HepG2 (cell line): ENCODE data around the gene AQP12A.

Experiments used
- ARNTL ChIP-seq: sonication (generic); formaldehyde crosslinking; IDR thresholded peaks from 2 replicates; pipeline ENCODE4 v1.4.0; 2020; ENCODE audit warnings: mild to moderate bottlenecking, missing genetic modification reagents
- ASH2L ChIP-seq: fragments of 300-600, 200-600 bp; sonication (generic); IDR thresholded peaks from 2 replicates; pipeline ENCODE4 v1.7.0; 2017; ENCODE audit warnings: low read depth, mild to moderate bottlenecking, moderate library complexity, mixed read lengths, low read length; ENCODE audit not compliant: insufficient read length
- BHLHE40 ChIP-seq: IDR thresholded peaks from 2 replicates; pipeline ENCODE4 v1.6.1; 2011; ENCODE audit warnings: low read length, improper control_type of control experiment
- CEBPB ChIP-seq: IDR thresholded peaks from 2 replicates; pipeline ENCODE4 v1.6.1; 2011; ENCODE audit warnings: low read depth, low read length, improper control_type of control experiment, borderline replicate concordance
- CHD2 ChIP-seq: IDR thresholded peaks from 2 replicates; pipeline ENCODE4 v1.6.1; 2011; ENCODE audit warnings: low read depth, low read length, improper control_type of control experiment
- EZH2 ChIP-seq: conservative IDR thresholded peaks from 2 replicates; pipeline ENCODE4 v1.6.1; 2012; ENCODE audit warnings: mild to moderate bottlenecking, low read depth, low read length, moderate library complexity
- HNF4G ChIP-seq, 2 experiments: sonication (generic) in 1 of 2; formaldehyde crosslinking in 1 of 2; IDR thresholded peaks; 2 replicates each; pipeline versions ENCODE4 v1.4.0 to v1.6.1; 2011 to 2020; ENCODE audit warnings: borderline replicate concordance in 2 of 2, low read depth in 2 of 2, mild to moderate bottlenecking in 2 of 2, low read length in 1 of 2, missing genetic modification reagents in 1 of 2, moderate library complexity in 1 of 2
- JUND ChIP-seq: sonication (generic); formaldehyde crosslinking; IDR thresholded peaks from 2 replicates; pipeline ENCODE4 v1.8.0; 2022; ENCODE audit warnings: mild to moderate bottlenecking, missing genetic modification reagents
- SNRNP70 ChIP-seq: fragments of 200-400 bp; formaldehyde crosslinking; IDR thresholded peaks from 2 replicates; pipeline ENCODE4 v1.6.1; 2017; ENCODE audit warnings: mild to moderate bottlenecking, low read depth, low read length, moderate library complexity
- UBTF ChIP-seq: sonication (generic); formaldehyde crosslinking; IDR thresholded peaks from 2 replicates; pipeline ENCODE4 v1.4.0; 2020; ENCODE audit warnings: mild to moderate bottlenecking, missing genetic modification reagents
- ZC3H4 ChIP-seq: sonication (generic); formaldehyde crosslinking; IDR thresholded peaks from 2 replicates; pipeline ENCODE4 v1.4.0; 2020; ENCODE audit warnings: missing genetic modification reagents, borderline replicate concordance
- ZNF510 ChIP-seq: sonication (generic); formaldehyde crosslinking; IDR thresholded peaks from 2 replicates; pipeline ENCODE4 v1.4.0; 2020; ENCODE audit warnings: low read depth, mild to moderate bottlenecking, missing genetic modification reagents
- ZZZ3 ChIP-seq: sonication (generic); formaldehyde crosslinking; IDR thresholded peaks from 2 replicates; pipeline ENCODE4 v1.4.0; 2020; ENCODE audit warnings: missing genetic modification reagents, mild to moderate bottlenecking, borderline replicate concordance
- TF ChIP-seq, protein P1 (sequence below): sonication (generic); formaldehyde crosslinking; IDR thresholded peaks from 2 replicates; pipeline ENCODE4 v1.5.0; 2020; ENCODE audit warnings: mild to moderate bottlenecking, missing genetic modification reagents, moderate library complexity

DNA sequence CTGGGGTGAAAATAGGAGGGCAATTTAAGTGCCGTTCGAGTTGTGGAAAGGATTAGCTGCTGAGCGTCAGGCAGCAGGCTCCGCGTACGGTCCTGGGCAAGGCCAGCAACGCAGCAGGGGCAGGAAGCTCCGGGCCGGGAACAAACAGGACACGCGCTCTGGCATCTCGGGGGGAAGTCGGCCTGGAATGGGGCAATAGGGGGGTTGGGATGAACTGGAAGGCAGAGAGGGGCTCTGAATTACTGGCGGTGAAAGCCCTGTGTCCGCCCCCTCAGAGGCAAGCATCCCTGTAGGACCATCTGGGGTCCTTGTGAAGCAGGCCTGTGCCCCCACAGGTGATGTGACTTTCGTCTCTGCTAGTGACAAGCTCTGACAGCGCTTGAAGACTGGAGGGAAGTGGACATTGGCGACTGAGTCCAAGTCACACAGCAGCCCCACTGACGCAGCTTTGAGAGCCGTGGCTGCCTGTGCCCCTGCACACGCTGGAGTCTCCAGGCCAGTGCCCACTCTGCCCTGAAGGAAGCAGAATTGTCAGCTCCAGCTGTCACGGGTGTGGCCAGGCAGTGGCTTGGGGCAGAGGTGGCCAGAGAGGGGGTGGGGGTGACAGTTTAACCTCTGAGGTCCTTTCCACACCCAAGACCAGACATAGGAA, 44.0 kb upstream of the AQP12A start:
- TF ChIP-seq BHLHE40 = no peak
- no peak for TF ChIP-seq ZC3H4 (CRISPR knock-in tag)
- no peak for TF ChIP-seq ASH2L
- TF ChIP-seq, protein P1, sequence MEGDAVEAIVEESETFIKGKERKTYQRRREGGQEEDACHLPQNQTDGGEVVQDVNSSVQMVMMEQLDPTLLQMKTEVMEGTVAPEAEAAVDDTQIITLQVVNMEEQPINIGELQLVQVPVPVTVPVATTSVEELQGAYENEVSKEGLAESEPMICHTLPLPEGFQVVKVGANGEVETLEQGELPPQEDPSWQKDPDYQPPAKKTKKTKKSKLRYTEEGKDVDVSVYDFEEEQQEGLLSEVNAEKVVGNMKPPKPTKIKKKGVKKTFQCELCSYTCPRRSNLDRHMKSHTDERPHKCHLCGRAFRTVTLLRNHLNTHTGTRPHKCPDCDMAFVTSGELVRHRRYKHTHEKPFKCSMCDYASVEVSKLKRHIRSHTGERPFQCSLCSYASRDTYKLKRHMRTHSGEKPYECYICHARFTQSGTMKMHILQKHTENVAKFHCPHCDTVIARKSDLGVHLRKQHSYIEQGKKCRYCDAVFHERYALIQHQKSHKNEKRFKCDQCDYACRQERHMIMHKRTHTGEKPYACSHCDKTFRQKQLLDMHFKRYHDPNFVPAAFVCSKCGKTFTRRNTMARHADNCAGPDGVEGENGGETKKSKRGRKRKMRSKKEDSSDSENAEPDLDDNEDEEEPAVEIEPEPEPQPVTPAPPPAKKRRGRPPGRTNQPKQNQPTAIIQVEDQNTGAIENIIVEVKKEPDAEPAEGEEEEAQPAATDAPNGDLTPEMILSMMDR (CRISPR knock-in tag) = no peak
- TF ChIP-seq UBTF (CRISPR knock-in tag) = no peak
- no peak for TF ChIP-seq ARNTL (CRISPR knock-in tag)
- TF ChIP-seq CEBPB = no peak
- no peak for TF ChIP-seq HNF4G (IDR thresholded peaks at IDR 0.05; ENCODE audit: borderline replicate concordance, low read depth, low read length)
- TF ChIP-seq HNF4G (CRISPR knock-in tag; IDR thresholded peaks at IDR 0.05; ENCODE audit: borderline replicate concordance, low read depth) = no peak
- no peak for TF ChIP-seq ZNF510 (CRISPR knock-in tag)
- TF ChIP-seq CHD2 = no peak
- no peak for TF ChIP-seq ZZZ3 (CRISPR knock-in tag)
- no peak for TF ChIP-seq SNRNP70
- no peak for TF ChIP-seq EZH2
- no peak for TF ChIP-seq JUND (CRISPR knock-in tag)
